ENCODE data around the gene ILDR2.

The ILDR2 gene

GRCh38 chr1:166948856-166949350 lies 26.4 kb downstream of the ILDR2 start:
- no peaks in the 10 kb centered on the region for H3K9me3 ChIP-seq (ENCODE audit: control insufficient read depth in 2 of 2, low read length in 2 of 2)
- H3K9ac ChIP-seq (ENCODE audit: low read depth in 1 of 2, low read length in 2 of 2): no peak overlapping the region
- no peak overlapping the region for H3K27ac ChIP-seq (ENCODE audit: low read depth in 2 of 2, low read length in 2 of 2)
- H3K36me3 ChIP-seq (ENCODE audit: control insufficient read depth in 2 of 2, insufficient read depth in 2 of 2, low read length in 2 of 2): no peaks in the 10 kb centered on the region
- peaks cover 4 to 12% of the 10 kb centered on the region in 2 donors for H3K27me3 ChIP-seq (ENCODE audit: control insufficient read depth in 2 of 2, insufficient read depth in 2 of 2, low read length in 2 of 2)
- no peaks in the 10 kb centered on the region for H3K4me1 ChIP-seq (ENCODE audit: control insufficient read depth in 2 of 2, insufficient read depth in 2 of 2, low read length in 2 of 2)
- no peak overlapping the region for H3K4me3 ChIP-seq (ENCODE audit: low read length in 2 of 2)

DNA sequence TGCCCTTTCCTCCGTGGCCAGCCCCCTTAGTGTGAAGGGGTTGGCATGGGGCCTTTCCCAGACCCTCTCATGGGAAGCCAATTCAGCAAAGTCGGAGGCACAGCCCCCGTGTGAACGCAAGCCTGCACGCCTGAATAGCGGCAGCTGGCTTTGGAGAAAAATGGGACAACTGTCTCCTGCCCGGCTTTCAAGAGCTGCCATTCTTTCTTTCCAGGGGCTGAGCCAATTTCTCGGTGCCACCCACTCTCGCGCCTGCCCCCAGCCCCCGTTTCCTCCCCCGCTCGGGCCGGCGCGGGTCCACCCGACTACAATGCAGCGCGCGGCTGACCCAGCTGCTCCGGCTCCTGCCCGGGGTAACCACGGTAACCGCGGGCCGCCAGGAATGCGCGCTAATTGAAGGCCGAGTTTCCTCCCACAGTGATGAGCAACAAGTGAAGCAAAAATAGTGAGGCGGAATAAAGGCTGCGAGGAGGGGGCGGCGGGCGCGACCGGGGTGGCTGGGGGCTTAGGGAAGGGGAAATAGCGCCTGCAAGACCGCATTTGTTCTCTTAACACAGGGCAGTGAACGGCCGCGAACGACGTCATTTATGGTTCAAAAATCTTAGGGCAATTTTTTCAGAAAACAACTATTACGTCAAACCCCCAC lies 27.8 kb downstream of the ILDR2 start:
- Histone ChIP-seq H3K27me3 (ENCODE audit: control insufficient read depth in 2 of 2, insufficient read depth in 2 of 2, low read length in 2 of 2) (peaks cover 4 to 12% of the 10 kb centered on the region in 2 donors), H3K9ac (ENCODE audit: low read depth in 1 of 2, low read length in 2 of 2) (no peak overlapping the region), H3K27ac (ENCODE audit: low read depth in 2 of 2, low read length in 2 of 2) (no peak overlapping the region), H3K9me3 (ENCODE audit: control insufficient read depth in 2 of 2, low read length in 2 of 2) (no peaks in the 10 kb centered on the region), H3K36me3 (ENCODE audit: control insufficient read depth in 2 of 2, insufficient read depth in 2 of 2, low read length in 2 of 2) (no peaks in the 10 kb centered on the region), H3K4me1 (ENCODE audit: control insufficient read depth in 2 of 2, insufficient read depth in 2 of 2, low read length in 2 of 2) (no peaks in the 10 kb centered on the region), H3K4me3 (ENCODE audit: low read length in 2 of 2) (no peak overlapping the region)

GRCh38 chr1:166944186-166944967 lies 31.0 kb downstream of the ILDR2 start:
- Histone ChIP-seq H3K9ac (ENCODE audit: low read depth in 1 of 2, low read length in 2 of 2) (no peak overlapping the region), H3K27me3 (ENCODE audit: control insufficient read depth in 2 of 2, insufficient read depth in 2 of 2, low read length in 2 of 2) (peaks cover 4 to 12% of the 10 kb centered on the region in 2 donors), H3K4me3 (ENCODE audit: low read length in 2 of 2) (no peak overlapping the region), H3K27ac (ENCODE audit: low read depth in 2 of 2, low read length in 2 of 2) (no peak overlapping the region), H3K36me3 (ENCODE audit: control insufficient read depth in 2 of 2, insufficient read depth in 2 of 2, low read length in 2 of 2) (no peaks in the 10 kb centered on the region), H3K4me1 (ENCODE audit: control insufficient read depth in 2 of 2, insufficient read depth in 2 of 2, low read length in 2 of 2) (no peaks in the 10 kb centered on the region), H3K9me3 (ENCODE audit: control insufficient read depth in 2 of 2, low read length in 2 of 2) (no peaks in the 10 kb centered on the region)

GRCh38 chr1:166939741-166940375 lies 35.5 kb downstream of the ILDR2 start:
- Histone ChIP-seq H3K4me1 (ENCODE audit: control insufficient read depth in 2 of 2, insufficient read depth in 2 of 2, low read length in 2 of 2) (no peaks in the 10 kb centered on the region), H3K4me3 (ENCODE audit: low read length in 2 of 2) (no peak overlapping the region), H3K36me3 (ENCODE audit: control insufficient read depth in 2 of 2, insufficient read depth in 2 of 2, low read length in 2 of 2) (no peaks in the 10 kb centered on the region), H3K9me3 (ENCODE audit: control insufficient read depth in 2 of 2, low read length in 2 of 2) (no peaks in the 10 kb centered on the region), H3K27me3 (ENCODE audit: control insufficient read depth in 2 of 2, insufficient read depth in 2 of 2, low read length in 2 of 2) (no peaks in the 10 kb centered on the region), H3K9ac (ENCODE audit: low read depth in 1 of 2, low read length in 2 of 2) (no peak overlapping the region), H3K27ac (ENCODE audit: low read depth in 2 of 2, low read length in 2 of 2) (no peak overlapping the region)

DNA sequence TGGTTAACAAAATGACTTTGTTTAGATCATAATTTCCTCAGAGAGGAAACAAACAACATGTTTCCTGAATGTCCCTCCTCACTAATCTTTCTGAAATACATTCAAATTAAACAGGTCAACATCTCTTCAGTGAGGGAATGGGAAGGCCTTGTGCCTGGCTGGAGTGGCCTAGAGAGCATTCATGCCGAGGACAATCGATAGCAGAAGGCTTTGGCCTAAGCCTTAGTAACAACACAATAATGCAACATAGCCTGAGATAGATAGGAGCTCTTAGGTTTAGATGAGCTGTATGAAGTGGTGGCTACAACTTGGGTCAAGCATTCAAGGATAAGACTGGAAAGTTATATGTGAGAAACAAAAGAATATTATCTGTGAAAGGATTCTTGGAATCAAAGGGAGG lies 37.4 kb downstream of the ILDR2 start:
- no peaks in the 10 kb centered on the region for H3K27me3 ChIP-seq (ENCODE audit: control insufficient read depth in 2 of 2, insufficient read depth in 2 of 2, low read length in 2 of 2)
- no peaks in the 10 kb centered on the region for H3K36me3 ChIP-seq (ENCODE audit: control insufficient read depth in 2 of 2, insufficient read depth in 2 of 2, low read length in 2 of 2)
- no peaks in the 10 kb centered on the region for H3K4me1 ChIP-seq (ENCODE audit: control insufficient read depth in 2 of 2, insufficient read depth in 2 of 2, low read length in 2 of 2)
- H3K9ac ChIP-seq (ENCODE audit: low read depth in 1 of 2, low read length in 2 of 2): no peak overlapping the region
- no peak overlapping the region for H3K27ac ChIP-seq (ENCODE audit: low read depth in 2 of 2, low read length in 2 of 2)
- no peak overlapping the region for H3K4me3 ChIP-seq (ENCODE audit: low read length in 2 of 2)
- H3K9me3 ChIP-seq (ENCODE audit: control insufficient read depth in 2 of 2, low read length in 2 of 2): no peaks in the 10 kb centered on the region

DNA sequence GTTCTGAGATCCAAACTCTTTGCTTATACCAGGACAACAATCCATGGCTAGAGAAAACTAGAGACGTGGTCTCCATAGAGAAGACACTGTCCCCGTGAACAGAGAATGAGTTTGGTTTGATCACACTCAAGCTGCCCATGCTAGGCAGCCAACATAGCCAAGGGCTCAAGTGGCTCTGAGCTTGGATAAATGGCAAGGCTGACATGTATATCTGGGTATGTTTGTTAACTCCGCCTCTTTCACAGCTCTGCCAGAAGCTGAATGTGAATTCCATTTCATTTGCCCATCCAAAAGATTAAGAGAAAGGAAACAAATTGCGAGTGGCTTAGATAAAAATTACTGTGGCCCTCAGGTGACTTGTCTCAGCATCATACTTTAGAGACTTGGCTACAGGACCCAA lies 38.0 kb downstream of the ILDR2 start:
- Histone ChIP-seq H3K27ac (ENCODE audit: low read depth in 2 of 2, low read length in 2 of 2) (no peak overlapping the region), H3K9ac (ENCODE audit: low read depth in 1 of 2, low read length in 2 of 2) (no peak overlapping the region), H3K36me3 (ENCODE audit: control insufficient read depth in 2 of 2, insufficient read depth in 2 of 2, low read length in 2 of 2) (no peaks in the 10 kb centered on the region), H3K4me1 (ENCODE audit: control insufficient read depth in 2 of 2, insufficient read depth in 2 of 2, low read length in 2 of 2) (no peaks in the 10 kb centered on the region), H3K27me3 (ENCODE audit: control insufficient read depth in 2 of 2, insufficient read depth in 2 of 2, low read length in 2 of 2) (no peaks in the 10 kb centered on the region), H3K4me3 (ENCODE audit: low read length in 2 of 2) (no peak overlapping the region), H3K9me3 (ENCODE audit: control insufficient read depth in 2 of 2, low read length in 2 of 2) (no peaks in the 10 kb centered on the region)

DNA sequence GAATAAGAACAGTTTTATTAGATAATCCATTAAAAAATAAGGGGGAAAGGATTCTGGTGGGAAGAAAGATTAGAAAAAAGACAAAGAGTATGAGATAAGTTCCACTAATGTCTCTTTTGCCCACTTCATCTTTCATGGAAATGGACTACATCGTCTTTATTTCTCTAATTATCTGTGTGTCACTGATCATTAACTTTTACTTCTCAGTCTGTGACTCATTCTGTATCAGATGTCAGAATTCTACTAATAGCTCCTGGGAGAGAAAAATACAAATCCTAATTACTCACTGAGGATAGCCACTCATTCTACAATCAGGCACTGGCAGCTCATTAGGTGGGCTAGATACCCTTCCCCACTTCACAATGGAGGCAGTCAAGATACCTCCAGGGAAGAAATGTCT lies 41.7 kb downstream of the ILDR2 start:
- H3K4me1 ChIP-seq (ENCODE audit: control insufficient read depth in 2 of 2, insufficient read depth in 2 of 2, low read length in 2 of 2): no peaks in the 10 kb centered on the region
- no peaks in the 10 kb centered on the region for H3K27me3 ChIP-seq (ENCODE audit: control insufficient read depth in 2 of 2, insufficient read depth in 2 of 2, low read length in 2 of 2)
- H3K27ac ChIP-seq (ENCODE audit: low read depth in 2 of 2, low read length in 2 of 2): no peak overlapping the region
- H3K36me3 ChIP-seq (ENCODE audit: control insufficient read depth in 2 of 2, insufficient read depth in 2 of 2, low read length in 2 of 2): no peaks in the 10 kb centered on the region
- H3K4me3 ChIP-seq (ENCODE audit: low read length in 2 of 2): no peak overlapping the region
- H3K9me3 ChIP-seq (ENCODE audit: control insufficient read depth in 2 of 2, low read length in 2 of 2): no peaks in the 10 kb centered on the region
- no peak overlapping the region for H3K9ac ChIP-seq (ENCODE audit: low read depth in 1 of 2, low read length in 2 of 2)

DNA sequence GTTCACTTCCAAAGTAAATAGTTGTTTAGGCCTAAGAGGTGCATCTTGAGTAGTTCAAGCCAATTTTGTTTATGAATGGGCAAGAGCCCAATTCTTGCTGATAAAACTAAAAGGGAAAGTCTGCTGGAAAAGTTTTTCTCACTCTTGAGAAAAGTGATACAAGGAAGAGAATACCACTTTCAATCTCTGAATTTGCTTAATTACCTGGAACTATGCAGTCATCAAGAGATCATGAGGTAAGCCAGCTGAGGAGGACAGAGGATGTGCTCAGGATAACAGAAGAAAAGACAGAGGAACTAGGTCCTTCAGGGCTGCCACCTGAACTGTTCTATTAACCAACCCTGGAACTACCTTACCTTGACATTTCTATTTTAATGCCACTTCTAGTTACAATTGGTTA lies 42.2 kb downstream of the ILDR2 start:
- H3K9me3 ChIP-seq (ENCODE audit: control insufficient read depth in 2 of 2, low read length in 2 of 2): no peaks in the 10 kb centered on the region
- H3K27me3 ChIP-seq (ENCODE audit: control insufficient read depth in 2 of 2, insufficient read depth in 2 of 2, low read length in 2 of 2): no peaks in the 10 kb centered on the region
- H3K36me3 ChIP-seq (ENCODE audit: control insufficient read depth in 2 of 2, insufficient read depth in 2 of 2, low read length in 2 of 2): no peaks in the 10 kb centered on the region
- no peak overlapping the region for H3K9ac ChIP-seq (ENCODE audit: low read depth in 1 of 2, low read length in 2 of 2)
- H3K4me1 ChIP-seq (ENCODE audit: control insufficient read depth in 2 of 2, insufficient read depth in 2 of 2, low read length in 2 of 2): no peaks in the 10 kb centered on the region
- H3K4me3 ChIP-seq (ENCODE audit: low read length in 2 of 2): no peak overlapping the region
- H3K27ac ChIP-seq (ENCODE audit: low read depth in 2 of 2, low read length in 2 of 2): no peak overlapping the region

DNA sequence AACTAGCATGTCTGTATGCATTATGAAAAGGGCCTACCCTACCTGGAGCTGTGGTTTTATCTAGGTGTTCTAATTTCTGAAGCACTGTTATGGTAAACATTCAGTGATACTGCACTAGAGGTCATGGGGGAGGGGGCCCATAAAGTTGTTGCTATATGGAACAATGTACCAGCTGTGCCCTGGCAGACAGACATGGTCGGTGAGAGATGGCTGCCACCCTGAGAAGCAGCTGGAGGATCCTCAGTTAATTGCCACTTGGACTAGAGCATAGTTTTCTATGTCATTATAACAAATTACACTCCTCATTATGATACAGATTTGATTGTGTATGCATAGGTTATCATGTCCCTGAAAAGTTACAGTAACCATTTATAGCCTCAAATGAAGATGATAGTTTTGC lies 45.4 kb downstream of the ILDR2 start:
- Histone ChIP-seq H3K27me3 (ENCODE audit: control insufficient read depth in 2 of 2, insufficient read depth in 2 of 2, low read length in 2 of 2) (no peaks in the 10 kb centered on the region), H3K9me3 (ENCODE audit: control insufficient read depth in 2 of 2, low read length in 2 of 2) (no peaks in the 10 kb centered on the region), H3K9ac (ENCODE audit: low read depth in 1 of 2, low read length in 2 of 2) (no peak overlapping the region), H3K27ac (ENCODE audit: low read depth in 2 of 2, low read length in 2 of 2) (no peak overlapping the region), H3K36me3 (ENCODE audit: control insufficient read depth in 2 of 2, insufficient read depth in 2 of 2, low read length in 2 of 2) (no peaks in the 10 kb centered on the region), H3K4me1 (ENCODE audit: control insufficient read depth in 2 of 2, insufficient read depth in 2 of 2, low read length in 2 of 2) (no peaks in the 10 kb centered on the region), H3K4me3 (ENCODE audit: low read length in 2 of 2) (no peak overlapping the region)

DNA sequence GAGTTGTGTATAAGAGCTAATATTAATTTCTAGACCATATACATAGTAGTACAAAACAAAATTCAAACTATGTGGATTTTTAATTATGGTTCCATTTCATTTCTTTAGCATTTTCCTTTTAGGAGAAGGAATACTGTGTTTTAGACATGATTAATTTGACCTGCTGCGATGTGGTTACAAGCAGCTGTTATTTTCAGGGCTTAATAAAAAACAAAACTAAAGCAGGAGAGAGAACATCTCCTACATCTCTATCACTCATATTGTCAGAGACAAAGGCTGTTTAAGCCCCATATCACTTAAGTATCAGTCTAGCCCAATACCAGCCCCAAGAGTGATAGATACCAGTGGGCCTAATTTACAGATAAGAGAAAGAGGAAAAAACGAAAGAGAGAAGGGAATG lies 47.6 kb downstream of the ILDR2 start:
- no peaks in the 10 kb centered on the region for H3K36me3 ChIP-seq (ENCODE audit: control insufficient read depth in 2 of 2, insufficient read depth in 2 of 2, low read length in 2 of 2)
- no peak overlapping the region for H3K9ac ChIP-seq (ENCODE audit: low read depth in 1 of 2, low read length in 2 of 2)
- H3K4me3 ChIP-seq (ENCODE audit: low read length in 2 of 2): no peak overlapping the region
- no peaks in the 10 kb centered on the region for H3K4me1 ChIP-seq (ENCODE audit: control insufficient read depth in 2 of 2, insufficient read depth in 2 of 2, low read length in 2 of 2)
- H3K27me3 ChIP-seq (ENCODE audit: control insufficient read depth in 2 of 2, insufficient read depth in 2 of 2, low read length in 2 of 2): peaks cover 0 to 2% of the 10 kb centered on the region in 2 donors
- H3K9me3 ChIP-seq (ENCODE audit: control insufficient read depth in 2 of 2, low read length in 2 of 2): no peaks in the 10 kb centered on the region
- H3K27ac ChIP-seq (ENCODE audit: low read depth in 2 of 2, low read length in 2 of 2): no peak overlapping the region
